ENCODE data around the gene AATF.

- TF ChIP-seq CTCF (IDR thresholded peaks at IDR 0.05; ENCODE audit: insufficient read depth, low read length) (no peak), POLR2AphosphoS5 (IDR thresholded peaks at IDR 0.05; ENCODE audit: low read depth) (no peak), REST (IDR thresholded peaks at IDR 0.05; ENCODE audit: insufficient replicate concordance, low read depth) (no peak), GABPA (IDR thresholded peaks at IDR 0.05; ENCODE audit: low read depth) (no peak), SPI1 (IDR thresholded peaks at IDR 0.05; ENCODE audit: borderline replicate concordance, low read depth) (no peak)
Measured at GRCh38 chr17:36994438-36994837, 45.7 kb downstream of the AATF start.

Measured in HL-60 (cell line).